ENCODE measurements around the gene NANOS3.
"Not testable (repeated sequence)": the region's sequence is repeated elsewhere in the genome, so short reads cannot be mapped to it uniquely, and the experiment has no call there.

Gene NANOS3

GRCh38 chr19:13920940-13921747 is 44.2 kb downstream of the NANOS3 start:
- DNase-seq (ENCODE audit: low read depth in 2 of 2): no peak

GRCh38 chr19:13922118-13922517 is 45.2 kb downstream of the NANOS3 start:
- not testable (repeated sequence) for DNase-seq (ENCODE audit: low read depth in 2 of 2)

GRCh38 chr19:13923194-13923987 is 46.5 kb downstream of the NANOS3 start:
- no peak for DNase-seq (ENCODE audit: low read depth in 2 of 2)

- DNase-seq (ENCODE audit: low read depth in 2 of 2): no peak
Observed at GRCh38 chr19:13926010-13926409, 49.1 kb downstream of the NANOS3 start.

GRCh38 chr19:13926715-13927114 is 49.8 kb downstream of the NANOS3 start:
- no peak for DNase-seq (ENCODE audit: low read depth in 2 of 2)

- DNase-seq (ENCODE audit: low read depth in 2 of 2): no peak
Observed at GRCh38 chr19:13929340-13929739, 52.4 kb downstream of the NANOS3 start.

- DNase-seq (ENCODE audit: low read depth in 2 of 2): no peak
Observed at GRCh38 chr19:13929956-13930355, 53.0 kb downstream of the NANOS3 start.

All from activated CD4-positive, alpha-beta T cell treated with anti-CD3 and anti-CD28 coated beads for 24 hours (primary cell).